ENCODE data around the gene OR6C2.

OR6C2 gene

GRCh38 chr12:55492078-55492477 is 48.2 kb downstream of the OR6C2 start, which contains the start of gene OR6C68:
Gene OR6C68 (plus strand): TSS chr12:55492378. CDS start chr12:55492378, 0 bp downstream.
- Histone ChIP-seq H3K4me3 (ENCODE audit: low read length) (no peak within 1 kb of the TSS), H3K9me3 (ENCODE audit: insufficient read depth, low read depth, low read length) (no peaks in the 10 kb centered on the region), H3K36me3 (ENCODE audit: insufficient read depth, low read depth, low read length) (no peaks in the 10 kb centered on the region), H3K27me3 (ENCODE audit: insufficient read depth, low read length) (no peaks in the 10 kb centered on the region), H3K4me1 (ENCODE audit: insufficient read depth, low read length) (no peaks in the 10 kb centered on the region), H3K27ac (ENCODE audit: low read length) (no peak within 1 kb of the TSS), H3K9ac (ENCODE audit: low read depth, low read length) (no peak within 1 kb of the TSS)

- H3K4me3 ChIP-seq (ENCODE audit: low read length), result no peak overlapping the region
- no peaks in the 10 kb centered on the region for H3K27me3 ChIP-seq (ENCODE audit: insufficient read depth, low read length)
- H3K27ac ChIP-seq (ENCODE audit: low read length), result no peak overlapping the region
- H3K9ac ChIP-seq (ENCODE audit: low read depth, low read length), result no peak overlapping the region
- H3K4me1 ChIP-seq (ENCODE audit: insufficient read depth, low read length), result no peaks in the 10 kb centered on the region
- no peaks in the 10 kb centered on the region for H3K36me3 ChIP-seq (ENCODE audit: insufficient read depth, low read depth, low read length)
- no peaks in the 10 kb centered on the region for H3K9me3 ChIP-seq (ENCODE audit: insufficient read depth, low read depth, low read length)
These were observed 51.6 kb downstream of the OR6C2 start for GRCh38 chr12:55495490-55495889.

GRCh38 chr12:55499231-55499630 is 55.4 kb downstream of the OR6C2 start:
- no peaks in the 10 kb centered on the region for H3K9me3 ChIP-seq (ENCODE audit: insufficient read depth, low read depth, low read length)
- no peak overlapping the region for H3K27ac ChIP-seq (ENCODE audit: low read length)
- no peaks in the 10 kb centered on the region for H3K27me3 ChIP-seq (ENCODE audit: insufficient read depth, low read length)
- H3K4me3 ChIP-seq (ENCODE audit: low read length), result no peak overlapping the region
- no peaks in the 10 kb centered on the region for H3K4me1 ChIP-seq (ENCODE audit: insufficient read depth, low read length)
- no peak overlapping the region for H3K9ac ChIP-seq (ENCODE audit: low read depth, low read length)
- H3K36me3 ChIP-seq (ENCODE audit: insufficient read depth, low read depth, low read length), result no peaks in the 10 kb centered on the region

GRCh38 chr12:55499810-55500252 is 56.0 kb downstream of the OR6C2 start:
- no peak overlapping the region for H3K4me3 ChIP-seq (ENCODE audit: low read length)
- no peaks in the 10 kb centered on the region for H3K36me3 ChIP-seq (ENCODE audit: insufficient read depth, low read depth, low read length)
- H3K27me3 ChIP-seq (ENCODE audit: insufficient read depth, low read length), result no peaks in the 10 kb centered on the region
- no peak overlapping the region for H3K27ac ChIP-seq (ENCODE audit: low read length)
- H3K9ac ChIP-seq (ENCODE audit: low read depth, low read length), result no peak overlapping the region
- no peaks in the 10 kb centered on the region for H3K4me1 ChIP-seq (ENCODE audit: insufficient read depth, low read length)
- H3K9me3 ChIP-seq (ENCODE audit: insufficient read depth, low read depth, low read length), result no peaks in the 10 kb centered on the region

- no peaks in the 10 kb centered on the region for H3K27me3 ChIP-seq (ENCODE audit: insufficient read depth, low read length)
- no peak overlapping the region for H3K27ac ChIP-seq (ENCODE audit: low read length)
- no peaks in the 10 kb centered on the region for H3K4me1 ChIP-seq (ENCODE audit: insufficient read depth, low read length)
- H3K9me3 ChIP-seq (ENCODE audit: insufficient read depth, low read depth, low read length), result no peaks in the 10 kb centered on the region
- H3K36me3 ChIP-seq (ENCODE audit: insufficient read depth, low read depth, low read length), result no peaks in the 10 kb centered on the region
- no peak overlapping the region for H3K4me3 ChIP-seq (ENCODE audit: low read length)
- H3K9ac ChIP-seq (ENCODE audit: low read depth, low read length), result no peak overlapping the region
These were observed 57.7 kb downstream of the OR6C2 start for GRCh38 chr12:55501601-55502000.
